HEK293T (cell line): Measurements from ENCODE around the gene KREMEN1.

Experiments
- ARNT ChIP-seq: fragments of 450-650 bp; IDR thresholded peaks from 2 replicates; pipeline ENCODE4 v1.6.1; 2017; ENCODE audit warnings: mild to moderate bottlenecking
- BHLHE40 ChIP-seq: fragments of 450-650 bp; IDR thresholded peaks from 2 replicates; pipeline ENCODE4 v1.6.1; 2016; ENCODE audit warnings: mild to moderate bottlenecking, moderate library complexity, borderline replicate concordance
- CTBP1 ChIP-seq: fragments of 450-650 bp; IDR thresholded peaks from 2 replicates; pipeline ENCODE4 v1.6.1; 2016; ENCODE audit warnings: borderline replicate concordance
- ELF4 ChIP-seq: fragments of 450-650 bp; IDR thresholded peaks from 2 replicates; pipeline ENCODE4 v1.6.1; 2017; ENCODE audit warnings: antibody characterized with exemption
- FOXA1 ChIP-seq: fragments of 450-650 bp; IDR thresholded peaks from 2 replicates; pipeline ENCODE4 v1.6.1; 2016; ENCODE audit warnings: mild to moderate bottlenecking
- FOXK2 ChIP-seq: fragments of 450-650 bp; IDR thresholded peaks from 2 replicates; pipeline ENCODE4 v1.6.1; 2016; ENCODE audit warnings: mild to moderate bottlenecking
- FOXM1 ChIP-seq: fragments of 450-650 bp; IDR thresholded peaks from 2 replicates; pipeline ENCODE4 v1.6.1; 2017; ENCODE audit warnings: mild to moderate bottlenecking, borderline replicate concordance
- HDGF ChIP-seq: fragments of 450-650 bp; IDR thresholded peaks from 2 replicates; pipeline ENCODE4 v1.6.1; 2017; ENCODE audit warnings: antibody characterized with exemption, borderline replicate concordance
- LEF1 ChIP-seq: fragments of 450-650 bp; IDR thresholded peaks from 2 replicates; pipeline ENCODE4 v1.6.1; 2017; ENCODE audit warnings: mild to moderate bottlenecking, borderline replicate concordance
- NFRKB ChIP-seq: fragments of 450-650 bp; IDR thresholded peaks from 2 replicates; pipeline ENCODE4 v1.6.1; 2016; ENCODE audit warnings: mild to moderate bottlenecking, moderate library complexity
- PKNOX1 ChIP-seq: fragments of 450-650 bp; IDR thresholded peaks from 2 replicates; pipeline ENCODE4 v1.6.1; 2016
- SP1 ChIP-seq: fragments of 450-650 bp; IDR thresholded peaks from 2 replicates; pipeline ENCODE4 v1.6.1; 2017
- ZNF384 ChIP-seq: fragments of 450-650 bp; IDR thresholded peaks from 2 replicates; pipeline ENCODE4 v1.6.1; 2016

GRCh38 chr22:29175312-29175835 lies 102.5 kb downstream of the KREMEN1 start:
- TF ChIP-seq HDGF (no peak), SP1 (no peak), ZNF384 (no peak), FOXM1 (no peak), FOXA1 (no peak), FOXK2 (no peak), ARNT (no peak), PKNOX1 (no peak), BHLHE40 (no peak), LEF1 (no peak), ELF4 (no peak), CTBP1 (no peak), NFRKB (no peak)
